Neuronal stem cell (in vitro differentiated cells): ENCODE data around the gene PGBD4.

Experiments
- DNase-seq: peaks from one replicate; pipeline ENCODE4 v3.0.0-alpha.2; 2013; ENCODE audit warnings: low spot score
- H2AFZ ChIP-seq: one replicate; pipeline ENCODE4 v1.6.1; 2013; ENCODE audit warnings: mild to moderate bottlenecking, low read length, inconsistent platforms
- H2AK5ac ChIP-seq: 2 replicates; pipeline ENCODE4 v1.6.1; 2013; ENCODE audit warnings: low read depth, mild to moderate bottlenecking, inconsistent platforms, low read length, moderate library complexity, mixed read lengths
- H2BK120ac ChIP-seq: 2 replicates; pipeline ENCODE4 v1.6.1; 2013; ENCODE audit warnings: low read depth, mild to moderate bottlenecking, inconsistent platforms, low read length, moderate library complexity, mixed read lengths
- H2BK12ac ChIP-seq: one replicate; pipeline ENCODE4 v1.6.1; 2013; ENCODE audit warnings: low read length, inconsistent platforms
- H2BK15ac ChIP-seq: 2 replicates; pipeline ENCODE4 v1.6.1; 2013; ENCODE audit warnings: mild to moderate bottlenecking, low read length, inconsistent platforms, mixed read lengths
- H2BK5ac ChIP-seq: one replicate; pipeline ENCODE4 v1.6.1; 2013; ENCODE audit warnings: inconsistent platforms, mild to moderate bottlenecking, low read length, moderate library complexity
- H3K14ac ChIP-seq: one replicate; pipeline ENCODE4 v1.6.1; 2013; ENCODE audit warnings: low read length, inconsistent platforms
- H3K18ac ChIP-seq: 2 replicates; pipeline ENCODE4 v1.6.1; 2013; ENCODE audit warnings: low read length, inconsistent platforms
- H3K23ac ChIP-seq: 2 replicates; pipeline ENCODE4 v1.6.1; 2013; ENCODE audit warnings: low read depth, mild to moderate bottlenecking, mixed read lengths, low read length, inconsistent platforms; ENCODE audit not compliant: poor library complexity
- H3K27ac ChIP-seq: replicated peaks from 3 replicates; pipeline ENCODE4 v1.5.1; 2013; ENCODE audit warnings: low read length, inconsistent platforms
- H3K27me3 ChIP-seq, 3 experiments: 2 replicates each; pipeline ENCODE4 v1.6.1; 2013; ENCODE audit warnings: low read length in 3 of 3, mild to moderate bottlenecking in 2 of 3, inconsistent platforms in 1 of 3, low read depth in 1 of 3, mixed read lengths in 1 of 3, moderate library complexity in 1 of 3; ENCODE audit not compliant: control insufficient read depth in 3 of 3, insufficient read depth in 3 of 3
- H3K36me3 ChIP-seq, 2 donors: replicated peaks in 1 of 2; 2 replicates each; pipeline ENCODE4 v1.6.1; 2013; ENCODE audit warnings: low read length in 2 of 2; ENCODE audit not compliant: control insufficient read depth in 2 of 2, insufficient read depth in 2 of 2
- H3K4ac ChIP-seq: 2 replicates; pipeline ENCODE4 v1.6.1; 2013; ENCODE audit warnings: inconsistent platforms, mild to moderate bottlenecking, low read length, moderate library complexity
- H3K4me1 ChIP-seq, 2 donors: 1 replicate in 1 of 2; 2 replicates in 1 of 2; pipeline ENCODE4 v1.6.1; 2013; ENCODE audit warnings: low read length in 2 of 2, low read depth in 1 of 2; ENCODE audit not compliant: control insufficient read depth in 2 of 2, insufficient read depth in 1 of 2
- H3K4me2 ChIP-seq: one replicate; pipeline ENCODE4 v1.6.1; 2013; ENCODE audit warnings: mild to moderate bottlenecking, low read length, inconsistent platforms; ENCODE audit not compliant: insufficient read depth, poor library complexity, severe bottlenecking
- H3K4me3 ChIP-seq, 2 donors: 2 replicates each; pipeline ENCODE4 v1.5.1; 2013; ENCODE audit warnings: low read length in 2 of 2, mild to moderate bottlenecking in 2 of 2, inconsistent platforms in 1 of 2, moderate library complexity in 1 of 2
- H3K79me1 ChIP-seq: one replicate; pipeline ENCODE4 v1.6.1; 2013; ENCODE audit warnings: low read depth, mild to moderate bottlenecking, inconsistent platforms, low read length, moderate library complexity
- H3K9ac ChIP-seq: one replicate; pipeline ENCODE4 v1.6.1; 2013; ENCODE audit warnings: mild to moderate bottlenecking, low read depth, low read length, inconsistent platforms; ENCODE audit not compliant: poor library complexity
- H3K9me3 ChIP-seq, 2 donors: replicated peaks in 1 of 2; 2 replicates each; pipeline versions ENCODE3 to v1.6.1; 2013; ENCODE audit warnings: low read length in 2 of 2, mild to moderate bottlenecking in 2 of 2, inconsistent platforms in 1 of 2, low read depth in 1 of 2, mixed read lengths in 1 of 2, moderate library complexity in 1 of 2; ENCODE audit not compliant: control insufficient read depth in 2 of 2, insufficient read depth in 1 of 2
- H4K8ac ChIP-seq: one replicate; pipeline ENCODE4 v1.6.1; 2013; ENCODE audit warnings: low read depth, mild to moderate bottlenecking, inconsistent platforms, low read length, moderate library complexity
- H4K91ac ChIP-seq: one replicate; pipeline ENCODE4 v1.6.1; 2013; ENCODE audit warnings: low read length, low read depth, mild to moderate bottlenecking, inconsistent platforms; ENCODE audit not compliant: poor library complexity
- WGBS, 2 donors: extraction: QIAGEN DNeasy Blood & Tissue Kit; methylation state at CpG; one replicate each; pipeline ENCODE4 v1.1.7; 2013; ENCODE audit warnings: missing lambda C conversion rate in 2 of 2, mixed read lengths in 1 of 2; ENCODE audit not compliant: insufficient read length in 2 of 2, insufficient replicate concordance in 1 of 2; ENCODE audit errors: extremely low coverage in 2 of 2; 5-methylcytosine and 5-hydroxymethylcytosine counted together

The PGBD4 gene

DNA sequence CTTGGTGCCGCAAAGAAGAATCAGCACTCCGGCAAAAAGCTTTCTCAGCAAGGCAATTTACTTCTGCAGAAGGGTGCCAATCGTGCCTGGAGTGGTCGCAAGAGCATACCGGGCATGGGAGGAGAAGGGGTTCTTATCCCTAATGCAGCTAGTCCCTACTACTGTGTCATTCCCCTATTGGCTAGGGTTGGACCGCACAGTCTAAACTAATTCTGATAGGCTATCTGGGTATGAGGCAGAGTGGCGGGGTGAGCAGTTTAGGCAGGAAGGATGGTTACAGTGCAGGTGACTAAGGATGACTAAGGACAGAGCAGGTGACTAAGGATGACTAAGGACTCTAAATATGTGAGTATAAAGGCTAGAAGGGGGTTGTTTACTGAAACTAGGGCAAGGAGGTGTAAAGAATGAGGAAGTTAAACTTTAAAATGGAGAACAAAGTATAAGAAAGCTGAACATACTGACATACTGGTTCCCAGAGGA, 52.9 kb downstream of the PGBD4 start:
- Histone ChIP-seq H3K9me3 (peaks cover 2 to 27% of the 10 kb centered on the region in 2 donors), H2AK5ac (no peak overlapping the region), H2BK15ac (no peak overlapping the region), H3K9ac (no peak overlapping the region), H2AFZ (no peak overlapping the region), H3K14ac (no peak overlapping the region), H3K27me3 (no peaks in the 10 kb centered on the region), H3K36me3 (peaks cover 11 to 97% of the 10 kb centered on the region in 2 donors), H3K79me1 (peaks cover 2% of the 10 kb centered on the region), H3K4ac (no peak overlapping the region), H3K18ac (no peak overlapping the region), H3K23ac (no peak overlapping the region), H2BK12ac (no peak overlapping the region), H3K4me3 (no peak overlapping the region), H4K91ac (no peak overlapping the region), H3K4me1 (no peaks in the 10 kb centered on the region), H2BK5ac (no peak overlapping the region), H3K4me2 (no peak overlapping the region), H3K27ac (no peak overlapping the region), H2BK120ac (no peak overlapping the region), H4K8ac (no peak overlapping the region)
- no CpG with 5 or more reads among the region's 7 CpGs for WGBS, 2 donors
- no peak for DNase-seq

DNA sequence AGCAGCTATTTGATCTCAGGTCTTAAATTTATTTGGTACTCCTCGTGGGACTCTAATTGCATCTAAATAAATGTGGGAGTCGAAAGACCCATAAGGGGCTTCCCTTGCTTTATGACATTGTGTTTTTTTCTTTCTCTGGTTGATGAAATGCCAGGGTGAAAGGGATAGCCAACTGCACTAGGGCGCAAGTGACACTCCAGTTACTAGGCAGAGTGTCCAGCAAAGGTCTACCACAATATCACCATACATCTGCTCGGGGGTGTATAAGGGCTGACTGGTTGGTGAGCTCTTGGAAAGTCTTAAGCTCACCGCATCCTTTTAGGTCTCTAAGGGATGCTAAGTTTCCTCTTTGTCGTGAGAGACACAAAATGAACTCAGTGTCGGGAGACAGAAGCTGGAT, 54.0 kb downstream of the PGBD4 start:
- Histone ChIP-seq H3K27me3 (no peaks in the 10 kb centered on the region), H3K4me1 (no peaks in the 10 kb centered on the region), H3K36me3 (peaks cover 6 to 95% of the 10 kb centered on the region in 2 donors), H2BK12ac (no peak overlapping the region), H3K9me3 (peaks cover 5 to 37% of the 10 kb centered on the region in 2 donors), H3K4me3 (no peak overlapping the region), H2BK5ac (no peak overlapping the region), H2AK5ac (no peak overlapping the region), H3K79me1 (no peaks in the 10 kb centered on the region), H3K14ac (no peak overlapping the region), H4K91ac (no peak overlapping the region), H4K8ac (no peak overlapping the region), H2AFZ (no peak overlapping the region), H2BK120ac (no peak overlapping the region), H3K23ac (no peak overlapping the region), H3K27ac (no peak overlapping the region), H3K4me2 (no peak overlapping the region), H3K9ac (no peak overlapping the region), H3K4ac (no peak overlapping the region), H2BK15ac (no peak overlapping the region), H3K18ac (no peak overlapping the region)
- DNase-seq: no peak
- WGBS, 2 donors: no CpG with 5 or more reads among the region's 7 CpGs
